NCI-H2227 (cell line): Measurements from ENCODE around the gene ENOX2.

Experiments used
- DNase-seq: peaks from one replicate; lab custom pipeline; 2025; ENCODE audit not compliant: unreplicated experiment; lab: John Stamatoyannopoulos, UW

The ENOX2 gene

GRCh38 chrX:130636277-130636676, 266.7 kb downstream of the ENOX2 start:
- no peak for DNase-seq

DNA sequence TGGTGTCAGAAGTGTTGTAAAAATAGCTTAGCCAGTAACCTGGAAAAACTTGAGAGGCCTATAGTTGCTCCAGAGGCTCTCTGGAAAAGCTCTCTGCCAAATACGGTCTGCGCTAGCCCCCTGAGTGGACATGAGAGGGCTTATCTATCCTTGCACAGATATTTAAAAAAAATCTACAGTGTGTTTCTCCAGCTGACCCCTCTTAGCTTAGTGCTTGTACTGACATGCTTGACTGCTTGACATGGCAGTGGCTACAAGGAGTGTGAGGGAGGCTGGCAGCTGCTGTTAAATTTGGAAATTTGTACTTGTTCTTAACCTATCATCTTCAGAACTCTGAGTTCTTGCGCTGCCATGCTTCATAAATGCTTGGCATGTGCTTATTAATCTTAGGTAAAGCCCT, 272.0 kb downstream of the ENOX2 start:
- no peak for DNase-seq

- DNase-seq: no peak
Measured at GRCh38 chrX:130628516-130628915, 274.5 kb downstream of the ENOX2 start.

DNA sequence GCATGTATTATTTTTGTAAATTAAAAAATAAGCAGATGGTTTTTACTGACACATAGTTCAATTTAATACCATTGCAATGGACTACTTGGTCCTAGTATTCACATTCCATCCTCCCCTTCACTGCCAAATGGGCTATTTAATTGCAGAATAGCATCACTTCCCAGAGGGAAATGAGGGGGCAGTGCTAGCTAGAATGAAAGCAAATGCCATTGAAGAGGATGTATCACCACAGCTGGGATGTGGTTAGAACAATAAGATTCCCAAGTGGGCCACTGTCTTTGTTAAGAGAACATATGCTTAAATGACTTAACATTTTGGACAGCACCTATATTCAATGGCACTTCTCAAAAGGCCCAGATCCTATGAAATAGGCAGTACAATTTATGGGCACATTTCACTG, 276.5 kb downstream of the ENOX2 start:
- DNase-seq: no peak

- no peak for DNase-seq
Measured at GRCh38 chrX:130625386-130625785, 277.6 kb downstream of the ENOX2 start.

- DNase-seq: no peak
Measured at GRCh38 chrX:130623518-130623917, 279.5 kb downstream of the ENOX2 start.

- DNase-seq: no peak
Measured at GRCh38 chrX:130615941-130616340, 287.1 kb downstream of the ENOX2 start.

DNA sequence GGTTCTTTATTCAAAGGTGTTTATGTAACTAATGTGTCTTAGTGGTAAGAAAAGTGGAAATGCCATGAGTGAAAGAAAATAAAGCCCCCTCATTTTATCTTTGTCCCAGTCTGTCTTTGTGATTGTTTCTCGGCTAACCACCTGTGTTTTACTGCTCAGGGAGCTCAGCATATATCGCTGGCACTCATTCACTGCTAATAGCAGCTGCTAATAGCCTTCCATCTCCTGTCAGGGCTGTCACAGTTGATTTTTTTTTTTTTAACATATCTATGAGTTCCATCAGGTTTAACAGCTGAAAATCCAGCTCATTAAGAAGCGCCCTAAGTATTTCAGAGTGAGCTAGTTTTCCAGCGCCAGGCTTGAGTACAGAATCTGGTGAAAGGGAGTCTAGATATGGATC, 295.6 kb downstream of the ENOX2 start:
- no peak for DNase-seq

- DNase-seq: no peak
Measured at GRCh38 chrX:130606425-130606824, 296.6 kb downstream of the ENOX2 start.

- no peak for DNase-seq
Measured at GRCh38 chrX:130604882-130605281, 298.1 kb downstream of the ENOX2 start.

- DNase-seq: no peak
Measured at GRCh38 chrX:130594453-130594916, 308.5 kb downstream of the ENOX2 start.

GRCh38 chrX:130593911-130594310, 309.1 kb downstream of the ENOX2 start:
- DNase-seq: no peak

DNA sequence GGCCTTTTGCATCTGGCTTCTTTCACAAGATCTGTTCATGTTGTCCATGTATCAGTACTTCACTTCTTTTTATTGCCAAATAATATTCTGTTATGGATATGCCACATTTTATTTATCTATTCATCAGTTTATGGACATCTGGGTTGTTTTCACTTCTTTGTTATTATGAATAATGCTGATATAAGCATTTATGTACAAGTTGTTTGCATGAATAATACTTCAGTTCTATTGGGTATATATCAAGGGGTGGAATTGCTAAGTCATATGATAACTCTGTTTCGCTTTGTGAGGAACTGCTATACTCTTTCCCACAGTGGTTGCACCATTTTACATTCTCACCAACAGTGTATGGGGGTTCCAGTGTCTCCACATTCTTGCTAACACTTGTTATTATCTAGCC, 310.8 kb downstream of the ENOX2 start:
- DNase-seq: no peak

- DNase-seq: no peak
Measured at GRCh38 chrX:130578906-130579305, 324.1 kb downstream of the ENOX2 start.

GRCh38 chrX:130577431-130577830, 325.6 kb downstream of the ENOX2 start:
- DNase-seq: no peak

GRCh38 chrX:130575831-130576389, 327.1 kb downstream of the ENOX2 start:
- peak; percentile 28 for DNase-seq
